ENCODE results near the gene TIGD7. TPM values are rescaled to one million over a fixed set of nuclear protein-coding genes. Genes with fewer than 3 reads are reported as not detected.
"Not testable (repeated sequence)": the region's sequence is repeated elsewhere in the genome, so short reads cannot be mapped to it uniquely, and the experiment has no call there.

TIGD7 gene
- total RNA-seq, 2 donors from 2014 or later, result 4.4 to 15.5 TPM

GRCh38 chr16:3276679-3277078, 28.6 kb downstream of the TIGD7 start:
- 89% methylated on average over 5 of the region's 5 CpGs for WGBS
- intact Hi-C loops (cut with DNase I), result no loop called here
- Histone ChIP-seq H3K9me3 (no peaks in the 10 kb centered on the region), H3K27ac (no peak overlapping the region), H3K4me1 (replicated peaks) (no peaks in the 10 kb centered on the region), H3K4me3 (no peak overlapping the region), H3K27me3 (replicated peaks; ENCODE audit: insufficient read depth) (no peaks in the 10 kb centered on the region), H3K36me3 (no peaks in the 10 kb centered on the region)
- DNase-seq (ENCODE audit: low spot score), result no peak
- no peak for TF ChIP-seq POLR2A (IDR thresholded peaks at IDR 0.05)
- no peak for TF ChIP-seq POLR2AphosphoS5 (IDR thresholded peaks at IDR 0.05)

DNA sequence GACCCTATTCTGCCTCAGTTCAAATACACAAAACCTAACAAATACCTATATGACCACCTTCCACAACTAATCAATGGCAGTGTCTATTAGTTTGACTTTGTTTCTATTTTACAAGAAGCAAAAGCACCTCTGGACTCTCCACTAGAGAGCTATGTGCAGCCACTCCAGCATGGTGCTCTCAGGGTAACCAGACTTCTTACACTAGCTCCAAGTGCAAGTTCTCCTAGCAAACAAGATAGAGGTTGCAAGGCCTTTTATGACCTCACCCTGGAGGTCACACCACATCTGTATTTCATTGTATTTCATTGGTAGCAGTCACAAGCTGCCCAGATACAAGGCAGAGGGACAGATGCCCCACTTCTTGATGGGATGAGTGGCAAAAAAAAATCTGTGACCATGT, 30.3 kb downstream of the TIGD7 start:
- Histone ChIP-seq H3K4me1 (replicated peaks) (no peaks in the 10 kb centered on the region), H3K27ac (no peak overlapping the region), H3K4me3 (no peak overlapping the region), H3K9me3 (no peaks in the 10 kb centered on the region), H3K27me3 (replicated peaks; ENCODE audit: insufficient read depth) (no peaks in the 10 kb centered on the region), H3K36me3 (no peaks in the 10 kb centered on the region)
- TF ChIP-seq, protein P1, sequence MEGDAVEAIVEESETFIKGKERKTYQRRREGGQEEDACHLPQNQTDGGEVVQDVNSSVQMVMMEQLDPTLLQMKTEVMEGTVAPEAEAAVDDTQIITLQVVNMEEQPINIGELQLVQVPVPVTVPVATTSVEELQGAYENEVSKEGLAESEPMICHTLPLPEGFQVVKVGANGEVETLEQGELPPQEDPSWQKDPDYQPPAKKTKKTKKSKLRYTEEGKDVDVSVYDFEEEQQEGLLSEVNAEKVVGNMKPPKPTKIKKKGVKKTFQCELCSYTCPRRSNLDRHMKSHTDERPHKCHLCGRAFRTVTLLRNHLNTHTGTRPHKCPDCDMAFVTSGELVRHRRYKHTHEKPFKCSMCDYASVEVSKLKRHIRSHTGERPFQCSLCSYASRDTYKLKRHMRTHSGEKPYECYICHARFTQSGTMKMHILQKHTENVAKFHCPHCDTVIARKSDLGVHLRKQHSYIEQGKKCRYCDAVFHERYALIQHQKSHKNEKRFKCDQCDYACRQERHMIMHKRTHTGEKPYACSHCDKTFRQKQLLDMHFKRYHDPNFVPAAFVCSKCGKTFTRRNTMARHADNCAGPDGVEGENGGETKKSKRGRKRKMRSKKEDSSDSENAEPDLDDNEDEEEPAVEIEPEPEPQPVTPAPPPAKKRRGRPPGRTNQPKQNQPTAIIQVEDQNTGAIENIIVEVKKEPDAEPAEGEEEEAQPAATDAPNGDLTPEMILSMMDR (IDR thresholded peaks at IDR 0.05), result no peak
- TF ChIP-seq POLR2A (IDR thresholded peaks at IDR 0.05) (no peak), POLR2AphosphoS5 (IDR thresholded peaks at IDR 0.05) (no peak)
- intact Hi-C loops (cut with DNase I), result no loop called here
- no peak for DNase-seq (ENCODE audit: low spot score)

DNA sequence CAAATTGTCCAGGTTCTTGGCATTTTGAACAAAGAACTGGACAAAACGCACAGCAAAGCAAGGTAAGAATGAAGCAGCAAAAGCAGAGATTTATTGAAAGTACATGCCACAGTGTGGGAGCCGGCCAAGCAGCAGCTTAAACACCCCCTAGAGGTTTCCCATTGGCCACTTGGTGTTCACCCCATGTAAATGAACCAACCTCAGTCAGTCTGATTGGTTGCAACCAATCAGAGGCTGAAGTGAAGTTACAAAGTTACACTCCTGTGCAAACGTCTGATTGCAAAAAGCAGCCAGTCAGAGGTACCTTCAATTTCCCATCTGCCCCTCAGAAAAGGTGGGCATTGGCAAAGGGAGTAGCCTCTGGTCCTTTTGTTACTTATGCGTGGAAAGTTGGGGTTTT, 30.7 kb downstream of the TIGD7 start:
- Histone ChIP-seq H3K4me3 (no peak overlapping the region), H3K9me3 (no peaks in the 10 kb centered on the region), H3K36me3 (no peaks in the 10 kb centered on the region), H3K27ac (no peak overlapping the region), H3K4me1 (replicated peaks) (no peaks in the 10 kb centered on the region), H3K27me3 (replicated peaks; ENCODE audit: insufficient read depth) (no peaks in the 10 kb centered on the region)
- 27% methylated on average over 4 of the region's 4 CpGs for WGBS
- intact Hi-C loops (cut with DNase I), result no loop called here
- no peak for DNase-seq (ENCODE audit: low spot score)
- TF ChIP-seq, protein P1 (IDR thresholded peaks at IDR 0.05), result no peak
- TF ChIP-seq POLR2AphosphoS5 (IDR thresholded peaks at IDR 0.05) (no peak), POLR2A (IDR thresholded peaks at IDR 0.05) (no peak)

- intact Hi-C loops (cut with DNase I); H3K27me3 ChIP-seq (replicated peaks; ENCODE audit: insufficient read depth); H3K9me3 ChIP-seq; H3K4me1 ChIP-seq (replicated peaks); H3K4me3 ChIP-seq; H3K27ac ChIP-seq; H3K36me3 ChIP-seq; DNase-seq (ENCODE audit: low spot score): not testable (repeated sequence)
- WGBS, result 86% methylated on average over 22 of the region's 22 CpGs
Observed at GRCh38 chr16:3271281-3271680, 33.9 kb downstream of the TIGD7 start.

DNA sequence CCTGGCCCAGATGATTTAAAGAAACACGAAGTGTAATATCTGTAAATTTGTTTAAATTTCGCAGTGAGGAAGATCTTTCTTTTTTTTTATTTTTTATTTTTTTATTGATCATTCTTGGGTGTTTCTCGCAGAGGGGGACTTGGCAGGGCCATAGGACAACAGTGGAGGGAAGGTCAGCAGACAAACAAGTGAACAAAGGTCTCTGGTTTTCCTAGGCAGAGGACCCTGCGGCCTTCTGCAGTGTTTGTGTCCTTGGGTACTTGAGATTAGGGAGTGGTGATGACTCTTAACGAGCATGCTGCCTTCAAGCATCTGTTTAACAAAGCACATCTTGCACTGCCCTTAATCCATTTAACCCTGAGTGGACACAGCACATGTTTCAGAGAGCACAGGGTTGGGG, 34.5 kb downstream of the TIGD7 start:
- DNase-seq (ENCODE audit: low spot score); H3K27me3 ChIP-seq (replicated peaks; ENCODE audit: insufficient read depth); intact Hi-C loops (cut with DNase I); H3K4me3 ChIP-seq; H3K4me1 ChIP-seq (replicated peaks); H3K27ac ChIP-seq; H3K9me3 ChIP-seq; H3K36me3 ChIP-seq: not testable (repeated sequence)
- 76% methylated on average over 5 of the region's 5 CpGs for WGBS

GRCh38 chr16:3268294-3268693, 36.9 kb downstream of the TIGD7 start:
- H3K27me3 ChIP-seq (replicated peaks; ENCODE audit: insufficient read depth), result no peaks in the 10 kb centered on the region
- no peaks in the 10 kb centered on the region for H3K9me3 ChIP-seq
- H3K4me3 ChIP-seq, result no peak overlapping the region
- no peak for DNase-seq (ENCODE audit: low spot score)
- TF ChIP-seq POLR2AphosphoS5 (IDR thresholded peaks at IDR 0.05), result no peak
- TF ChIP-seq, protein P1 (IDR thresholded peaks at IDR 0.05), result no peak
- TF ChIP-seq POLR2A (IDR thresholded peaks at IDR 0.05), result no peak
- H3K27ac ChIP-seq, result no peak overlapping the region
- no peaks in the 10 kb centered on the region for H3K36me3 ChIP-seq
- intact Hi-C loops (cut with DNase I), result loop anchor here (10.0 kb wide), 1 partner anchor 113 kb away; no protein-coding TSS in a partner anchor
- WGBS, result 75% methylated on average over 1 of the region's 1 CpG
- no peaks in the 10 kb centered on the region for H3K4me1 ChIP-seq (replicated peaks)

Measured in prostate gland (tissue), 2 donors.